Ascending aorta (tissue), 2 donors: ENCODE results near the gene TADA2A. TPM values are rescaled to one million over a fixed set of nuclear protein-coding genes. Genes with fewer than 3 reads are reported as not detected.
A peak's percentile ranks its signal among the peaks of the same experiment; 100 is the strongest.
"Not testable (repeated sequence)": the region's sequence is repeated elsewhere in the genome, so short reads cannot be mapped to it uniquely, and the experiment has no call there.

Experiments used
- DNase-seq, 2 donors: peaks; one replicate each; pipeline ENCODE4 v3.0.0-alpha.2; 2019; ENCODE audit warnings: low spot score in 2 of 2
- H3K27ac ChIP-seq, 2 donors: fragments of 200-600 bp; sonication (generic); one replicate each; pipeline ENCODE4 v1.5.1; 2016 to 2017; ENCODE audit warnings: mild to moderate bottlenecking in 1 of 2
- H3K27me3 ChIP-seq: fragments of 200-600 bp; sonication (generic); one replicate; pipeline ENCODE4 v1.5.1; 2017
- H3K36me3 ChIP-seq, 2 donors: fragments of 200-600 bp; sonication (generic); one replicate each; pipeline ENCODE4 v1.5.1; 2016
- H3K4me1 ChIP-seq, 2 donors: fragments of 200-600 bp; sonication (generic); one replicate each; pipeline ENCODE4 v1.5.1; 2016 to 2017; ENCODE audit warnings: mild to moderate bottlenecking in 1 of 2
- H3K4me3 ChIP-seq, 2 donors: fragments of 200-600 bp; sonication (generic); one replicate each; pipeline ENCODE4 v1.5.1; 2016 to 2017; ENCODE audit warnings: mild to moderate bottlenecking in 1 of 2
- H3K9me3 ChIP-seq, 2 donors: fragments of 200-600 bp; sonication (generic); one replicate each; pipeline ENCODE4 v1.5.1; 2016
- intact Hi-C: fragments of 100-400 bp; cut with DNase I; formaldehyde crosslinking; loops from one replicate; pipeline ENCODE4 v1.15.1; 2023
- total RNA-seq: library from RNA; depleted of rRNA; stranded (reverse); fragments of >200 nt; gene quantifications from one replicate; pipeline ENCODE4 v1.1.0, GENCODE V29; 2016
- TF ChIP-seq, protein P1 (sequence below), 3 experiments: fragments of 200-600 bp in 2 of 3; fragments of 450-650 bp in 1 of 3; sonication (generic) in 2 of 3; IDR thresholded peaks; one replicate each; pipeline ENCODE4 v1.5.1; 2016 to 2019; ENCODE audit warnings: antibody characterized with exemption in 3 of 3, mild to moderate bottlenecking in 1 of 3, moderate library complexity in 1 of 3

The TADA2A gene
- total RNA-seq, 1 donor from 2014 or later: 7.7 TPM

DNA sequence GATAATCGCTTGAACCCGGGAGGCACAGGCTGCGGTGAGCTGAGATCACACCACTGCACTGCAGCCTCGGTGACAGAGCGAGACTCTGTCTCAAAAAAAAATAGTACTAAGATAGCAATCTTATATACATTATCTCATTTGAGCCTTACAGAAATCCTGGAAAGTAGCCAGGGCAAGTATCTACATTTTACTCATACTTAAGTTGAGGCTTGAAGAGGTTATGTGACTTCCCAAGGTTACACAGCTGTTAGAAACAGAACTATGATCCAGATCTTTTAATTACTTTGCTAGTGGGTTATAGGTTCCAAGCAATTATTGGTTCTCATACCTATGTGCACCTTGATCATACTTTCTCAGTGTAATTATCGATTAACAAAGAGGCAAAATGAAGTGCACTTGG lies 15.5 kb upstream of the TADA2A start:
- Histone ChIP-seq H3K27ac (no peak overlapping the region), H3K9me3 (no peaks in the 10 kb centered on the region), H3K4me1 (peaks cover 0 to 7% of the 10 kb centered on the region in 2 donors), H3K36me3 (no peaks in the 10 kb centered on the region), H3K4me3 (no peak overlapping the region), H3K27me3 (no peaks in the 10 kb centered on the region)
- no peak for DNase-seq
- intact Hi-C loops: no loop called here
- TF ChIP-seq, protein P1, sequence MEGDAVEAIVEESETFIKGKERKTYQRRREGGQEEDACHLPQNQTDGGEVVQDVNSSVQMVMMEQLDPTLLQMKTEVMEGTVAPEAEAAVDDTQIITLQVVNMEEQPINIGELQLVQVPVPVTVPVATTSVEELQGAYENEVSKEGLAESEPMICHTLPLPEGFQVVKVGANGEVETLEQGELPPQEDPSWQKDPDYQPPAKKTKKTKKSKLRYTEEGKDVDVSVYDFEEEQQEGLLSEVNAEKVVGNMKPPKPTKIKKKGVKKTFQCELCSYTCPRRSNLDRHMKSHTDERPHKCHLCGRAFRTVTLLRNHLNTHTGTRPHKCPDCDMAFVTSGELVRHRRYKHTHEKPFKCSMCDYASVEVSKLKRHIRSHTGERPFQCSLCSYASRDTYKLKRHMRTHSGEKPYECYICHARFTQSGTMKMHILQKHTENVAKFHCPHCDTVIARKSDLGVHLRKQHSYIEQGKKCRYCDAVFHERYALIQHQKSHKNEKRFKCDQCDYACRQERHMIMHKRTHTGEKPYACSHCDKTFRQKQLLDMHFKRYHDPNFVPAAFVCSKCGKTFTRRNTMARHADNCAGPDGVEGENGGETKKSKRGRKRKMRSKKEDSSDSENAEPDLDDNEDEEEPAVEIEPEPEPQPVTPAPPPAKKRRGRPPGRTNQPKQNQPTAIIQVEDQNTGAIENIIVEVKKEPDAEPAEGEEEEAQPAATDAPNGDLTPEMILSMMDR (IDR thresholded peaks at IDR 0.05): no peak

DNA sequence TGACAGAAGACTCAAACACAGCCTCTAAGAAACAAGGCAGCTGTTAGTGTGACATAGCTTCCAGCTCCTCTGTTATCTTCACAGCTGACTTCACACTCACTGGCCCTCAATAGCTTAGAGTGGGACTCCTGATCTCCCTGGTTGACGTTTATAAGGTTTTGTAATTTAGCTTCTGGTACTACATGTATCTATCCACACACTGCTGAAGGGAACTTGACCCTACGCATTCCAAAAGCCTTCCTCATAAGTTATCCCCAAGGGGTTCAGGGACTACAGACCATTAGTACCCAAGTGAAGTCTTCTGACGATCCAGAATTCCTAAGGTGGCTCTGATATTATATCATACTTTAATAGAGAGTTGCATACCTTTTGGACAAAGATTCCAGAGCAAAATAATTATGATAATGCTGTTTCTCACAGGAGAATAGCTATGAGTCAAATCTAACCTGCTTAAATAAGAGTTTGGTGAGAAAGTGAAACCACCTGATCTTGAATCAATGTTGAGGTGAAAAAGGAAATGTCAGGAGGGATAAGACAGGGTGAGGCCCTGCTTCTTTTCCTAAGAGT lies 14.6 kb upstream of the TADA2A start:
- H3K4me1 ChIP-seq: peaks cover 0 to 7% of the 10 kb centered on the region in 2 donors
- peak overlapping the region; percentile 5 to 10 for H3K27ac ChIP-seq
- TF ChIP-seq, protein P1 (IDR thresholded peaks at IDR 0.05): no peak
- no peaks in the 10 kb centered on the region for H3K9me3 ChIP-seq
- H3K4me3 ChIP-seq: no peak overlapping the region
- no peak for DNase-seq
- intact Hi-C loops: no loop called here
- H3K27me3 ChIP-seq: no peaks in the 10 kb centered on the region
- no peaks in the 10 kb centered on the region for H3K36me3 ChIP-seq

DNA sequence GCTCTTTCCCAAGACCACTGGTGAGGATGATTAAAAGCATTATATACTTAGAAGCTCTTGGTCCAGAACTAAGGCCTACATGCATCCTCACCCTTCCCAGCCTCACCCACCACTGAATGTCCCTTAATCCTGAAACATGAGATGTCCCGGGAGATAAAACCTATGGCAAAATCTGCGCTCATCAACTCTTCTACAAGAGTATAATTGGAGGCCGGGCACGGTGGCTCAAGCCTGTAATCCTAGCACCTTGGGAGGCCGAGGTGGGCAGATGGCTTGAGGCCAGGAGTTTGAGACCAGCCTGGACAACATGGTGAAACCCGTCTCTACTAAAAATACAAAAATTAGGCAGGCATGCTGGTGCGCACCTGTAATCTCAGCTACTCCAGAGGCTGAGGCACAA lies 13.3 kb upstream of the TADA2A start:
- DNase-seq: no peak
- H3K27me3 ChIP-seq: no peaks in the 10 kb centered on the region
- H3K27ac ChIP-seq: no peak overlapping the region
- H3K36me3 ChIP-seq: no peaks in the 10 kb centered on the region
- TF ChIP-seq, protein P1 (IDR thresholded peaks at IDR 0.05): no peak
- H3K9me3 ChIP-seq: no peaks in the 10 kb centered on the region
- intact Hi-C loops: no loop called here
- H3K4me3 ChIP-seq: no peak overlapping the region
- H3K4me1 ChIP-seq: peaks cover 0 to 7% of the 10 kb centered on the region in 2 donors

DNA sequence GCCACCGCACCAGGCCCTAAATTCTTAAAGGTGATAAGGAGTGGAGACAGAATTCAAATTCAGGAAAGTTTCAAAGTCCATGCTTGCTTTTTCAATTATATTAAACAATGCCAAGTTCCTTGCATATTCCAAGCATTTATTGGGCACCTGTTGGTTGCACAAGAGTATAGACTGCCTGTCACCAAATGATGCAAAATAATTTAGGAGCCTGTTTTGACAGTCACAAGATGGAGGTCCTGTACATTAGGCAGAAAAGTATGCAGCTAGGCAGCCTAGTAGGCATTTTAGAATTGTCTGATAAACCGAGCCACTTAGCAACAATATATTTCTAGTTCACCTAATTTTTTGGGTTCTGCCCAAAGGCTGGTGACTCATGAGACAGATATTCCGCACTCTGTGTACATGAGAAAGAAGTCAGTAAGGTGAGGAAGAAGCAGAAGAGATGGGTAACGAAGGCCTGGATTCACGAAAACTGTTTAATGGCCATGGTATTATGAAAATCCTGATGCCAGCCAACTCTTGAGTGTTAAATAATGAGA lies 7.4 kb upstream of the TADA2A start:
- no peaks in the 10 kb centered on the region for H3K9me3 ChIP-seq
- no peak overlapping the region for H3K27ac ChIP-seq
- no peaks in the 10 kb centered on the region for H3K27me3 ChIP-seq
- H3K4me1 ChIP-seq: no peaks in the 10 kb centered on the region
- no peaks in the 10 kb centered on the region for H3K36me3 ChIP-seq
- intact Hi-C loops: no loop called here
- no peak overlapping the region for H3K4me3 ChIP-seq
- TF ChIP-seq, protein P1 (IDR thresholded peaks at IDR 0.05): no peak
- DNase-seq: no peak

DNA sequence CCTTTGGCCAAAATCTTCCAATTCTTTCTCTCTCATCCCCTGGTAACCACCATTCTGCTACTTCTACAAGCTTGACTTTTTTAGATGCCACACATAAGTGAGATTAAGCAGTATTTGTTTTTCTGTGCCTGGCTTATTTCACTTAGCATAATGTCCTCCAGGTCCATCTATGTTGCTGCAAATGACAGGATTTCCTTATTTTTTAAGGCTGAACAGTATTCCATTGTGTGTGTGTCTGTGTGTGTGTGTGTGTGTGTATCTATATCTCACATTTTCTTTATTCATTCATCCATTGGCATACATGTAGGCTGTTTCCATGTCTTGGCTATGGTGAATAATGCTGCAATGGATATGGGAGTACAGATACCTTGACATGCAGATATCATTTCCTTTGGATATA lies 6.2 kb upstream of the TADA2A start:
- H3K9me3 ChIP-seq: no peaks in the 10 kb centered on the region
- H3K27me3 ChIP-seq: no peaks in the 10 kb centered on the region
- TF ChIP-seq, protein P1 (IDR thresholded peaks at IDR 0.05): no peak
- H3K4me3 ChIP-seq: no peak overlapping the region
- DNase-seq: no peak
- H3K4me1 ChIP-seq: peaks cover 0 to 10% of the 10 kb centered on the region in 2 donors
- H3K27ac ChIP-seq: no peak overlapping the region
- no peaks in the 10 kb centered on the region for H3K36me3 ChIP-seq
- intact Hi-C loops: no loop called here

DNA sequence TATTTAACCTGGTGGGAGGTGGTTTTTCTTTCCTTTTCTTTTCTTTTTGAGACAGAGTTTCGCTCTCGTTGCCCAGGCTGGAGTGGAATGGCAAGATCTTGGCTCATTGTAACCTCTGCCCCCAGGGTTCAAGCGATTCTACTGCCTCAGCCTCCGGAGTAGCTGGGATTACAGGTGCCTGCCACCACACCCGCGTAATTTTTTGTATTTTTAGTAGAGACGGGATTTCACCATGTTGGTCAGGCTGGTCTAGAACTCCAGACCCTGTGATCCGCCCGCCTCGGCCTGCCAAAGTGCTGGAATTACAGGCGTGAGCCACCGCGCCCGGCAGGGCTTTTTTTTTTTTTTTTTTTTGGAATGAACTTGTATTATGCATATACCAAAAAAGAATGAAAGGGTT lies 1.2 kb upstream of the TADA2A start:
- not testable (repeated sequence) for DNase-seq, H3K9me3 ChIP-seq, H3K27me3 ChIP-seq, H3K36me3 ChIP-seq
- Histone ChIP-seq H3K4me3 (peak overlapping the region; percentile 72 to 95), H3K4me1 (peaks cover 0 to 16% of the 10 kb centered on the region in 2 donors), H3K27ac (peak overlapping the region in 1 of 2 donors; percentile 36)
- intact Hi-C loops: loop anchor here (5.0 kb wide), 1 partner anchor 803 kb away; the partner anchor contains the start of gene MRM1
